GM18517 (cell line): ENCODE data around the gene CYP2R1.

Experiments used
- ATAC-seq: cut with Tn5 transposase; IDR thresholded peaks from one replicate; pipeline ENCODE4 v1.9.1; 2021; ENCODE audit warnings: mild to moderate bottlenecking, moderate library complexity; ENCODE audit not compliant: unreplicated experiment

Gene CYP2R1, protein sequence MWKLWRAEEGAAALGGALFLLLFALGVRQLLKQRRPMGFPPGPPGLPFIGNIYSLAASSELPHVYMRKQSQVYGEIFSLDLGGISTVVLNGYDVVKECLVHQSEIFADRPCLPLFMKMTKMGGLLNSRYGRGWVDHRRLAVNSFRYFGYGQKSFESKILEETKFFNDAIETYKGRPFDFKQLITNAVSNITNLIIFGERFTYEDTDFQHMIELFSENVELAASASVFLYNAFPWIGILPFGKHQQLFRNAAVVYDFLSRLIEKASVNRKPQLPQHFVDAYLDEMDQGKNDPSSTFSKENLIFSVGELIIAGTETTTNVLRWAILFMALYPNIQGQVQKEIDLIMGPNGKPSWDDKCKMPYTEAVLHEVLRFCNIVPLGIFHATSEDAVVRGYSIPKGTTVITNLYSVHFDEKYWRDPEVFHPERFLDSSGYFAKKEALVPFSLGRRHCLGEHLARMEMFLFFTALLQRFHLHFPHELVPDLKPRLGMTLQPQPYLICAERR

DNA sequence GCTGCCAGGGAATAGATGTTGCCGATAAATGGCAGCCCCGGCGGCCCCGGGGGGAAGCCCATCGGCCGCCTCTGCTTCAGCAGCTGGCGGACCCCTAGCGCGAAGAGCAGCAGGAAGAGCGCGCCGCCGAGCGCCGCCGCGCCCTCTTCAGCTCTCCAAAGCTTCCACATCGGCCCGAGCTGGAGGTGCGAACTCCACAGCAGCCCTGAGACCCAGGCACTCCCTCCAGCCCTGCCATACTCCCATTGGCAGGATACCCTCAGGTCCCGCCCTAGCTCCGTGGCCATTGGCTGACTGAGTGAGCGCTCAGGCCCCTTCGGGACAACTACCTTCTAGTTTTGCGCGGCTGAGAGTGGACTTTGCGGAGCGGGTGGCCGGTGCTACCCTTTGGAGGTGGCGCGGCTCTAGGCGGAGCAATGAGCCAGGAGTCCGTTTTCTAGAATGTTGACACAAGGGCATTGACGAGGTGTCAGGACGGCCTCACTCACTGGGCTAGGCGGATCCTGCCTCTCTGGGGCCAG lies at the start of gene CYP2R1:
CYP2R1 (minus strand) TSS at position 196 of the 521 bp plus-strand sequence; CDS start at position 170, 26 bp downstream.
- peak; percentile 92 for ATAC-seq

DNA sequence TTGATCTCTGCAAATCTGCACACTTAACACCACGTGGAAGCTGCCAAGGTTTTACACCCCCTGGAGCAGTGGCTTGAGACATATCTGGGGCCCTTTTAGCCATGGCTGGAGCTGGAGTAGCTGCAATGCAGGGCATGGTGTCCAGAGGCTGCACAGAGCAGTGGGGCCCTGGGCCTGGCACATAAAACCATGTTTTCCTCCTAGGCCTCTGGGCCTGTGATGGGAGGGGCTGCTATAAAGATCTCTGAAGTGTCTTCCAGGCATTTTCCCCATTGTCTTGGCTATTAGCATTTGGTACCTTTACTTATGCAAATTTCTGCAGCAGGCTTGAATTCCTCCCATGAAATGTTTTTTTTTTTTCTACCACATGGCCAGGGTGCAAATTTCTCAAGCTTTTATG lies 46.9 kb upstream of the CYP2R1 start:
- no peak for ATAC-seq

DNA sequence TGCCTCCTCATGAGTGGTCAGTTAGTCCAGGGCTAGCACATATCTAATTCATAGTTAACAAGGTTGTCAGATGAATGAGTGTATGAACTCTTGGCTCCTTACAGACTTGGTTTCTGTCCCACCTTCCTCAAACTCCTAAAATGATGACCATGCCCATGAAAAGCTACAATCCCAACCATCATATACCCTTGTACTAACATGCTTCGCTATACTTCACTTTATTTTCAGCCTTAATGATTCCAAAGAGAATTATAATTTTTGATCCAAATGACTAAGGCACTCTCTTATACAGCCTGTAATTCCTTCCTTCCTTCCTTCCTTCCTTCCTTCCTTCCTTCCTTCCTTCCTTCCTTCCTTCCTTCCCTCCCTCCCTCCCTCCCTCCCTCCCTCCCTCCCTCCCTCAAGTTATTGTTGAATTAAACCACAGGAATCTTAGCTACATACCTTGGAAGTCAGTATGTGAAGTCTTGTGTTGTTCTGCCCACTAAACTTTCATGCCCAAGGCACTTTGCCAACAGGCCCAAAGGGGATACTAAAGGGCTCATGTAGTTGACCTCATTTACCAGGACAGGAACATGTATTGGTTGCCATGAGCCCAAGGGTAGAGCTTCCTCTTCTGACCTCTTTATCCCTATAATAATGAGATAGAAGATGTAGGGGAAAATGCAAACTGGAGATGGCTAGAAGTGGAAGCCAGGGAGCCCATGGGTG lies 42.8 kb upstream of the CYP2R1 start:
- no peak for ATAC-seq

DNA sequence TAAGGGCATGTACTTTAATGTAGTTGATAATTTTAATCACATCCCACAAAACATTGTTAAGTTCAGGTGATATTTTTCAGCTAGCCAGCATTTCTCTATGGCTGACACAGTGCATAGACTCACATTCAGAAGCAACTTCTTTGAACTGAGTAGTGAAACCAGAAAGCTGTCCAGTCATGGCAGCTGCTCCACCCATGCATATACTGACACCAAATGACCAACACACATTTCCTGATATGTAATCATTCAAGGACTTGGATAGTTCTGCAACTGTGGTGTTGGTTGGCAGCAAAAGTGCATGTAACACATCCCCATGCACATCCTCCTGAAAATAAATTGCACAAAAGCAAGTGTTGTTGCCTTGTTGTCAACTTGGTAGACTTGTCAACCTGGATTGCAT lies 40.4 kb upstream of the CYP2R1 start:
- ATAC-seq = no peak

DNA sequence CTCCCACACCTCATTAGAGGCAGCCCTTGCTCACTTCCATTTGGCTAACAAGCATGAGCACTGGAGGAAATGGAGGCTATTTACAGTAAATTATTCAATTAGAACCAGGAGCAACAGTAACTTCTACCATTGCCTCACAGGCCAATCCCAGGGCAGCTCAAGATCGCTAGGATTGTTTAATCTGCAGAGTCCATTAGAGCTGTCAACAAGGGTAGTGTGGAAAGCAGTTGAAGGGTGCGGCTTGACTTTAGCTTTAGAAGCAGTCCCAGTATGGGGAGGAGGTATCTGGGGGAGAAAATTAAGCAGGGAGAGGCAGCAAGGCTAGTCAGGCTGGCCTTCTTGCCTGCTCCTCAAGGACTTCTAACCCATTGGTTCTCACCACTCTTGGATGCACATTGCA lies 38.3 kb upstream of the CYP2R1 start:
- ATAC-seq = no peak

DNA sequence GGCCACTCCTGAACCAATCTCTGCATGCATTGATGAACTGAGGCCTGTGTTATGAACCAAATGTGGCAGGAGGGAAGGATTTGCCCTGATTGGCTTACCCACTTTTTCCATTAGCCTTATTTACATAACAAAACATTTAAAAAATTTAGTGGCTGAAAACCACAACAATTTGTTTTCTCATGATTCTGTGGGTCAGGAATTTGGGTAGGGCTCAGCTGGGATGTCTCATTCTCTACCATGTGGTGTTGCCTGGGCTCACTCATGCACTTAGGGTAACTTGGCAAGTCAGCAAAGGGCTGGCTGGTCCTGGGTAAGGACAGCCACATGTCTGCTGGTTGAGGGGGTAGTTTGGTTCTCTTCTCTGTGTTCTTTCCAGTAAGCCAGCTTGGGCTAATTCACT lies 35.1 kb upstream of the CYP2R1 start:
- ATAC-seq = no peak

DNA sequence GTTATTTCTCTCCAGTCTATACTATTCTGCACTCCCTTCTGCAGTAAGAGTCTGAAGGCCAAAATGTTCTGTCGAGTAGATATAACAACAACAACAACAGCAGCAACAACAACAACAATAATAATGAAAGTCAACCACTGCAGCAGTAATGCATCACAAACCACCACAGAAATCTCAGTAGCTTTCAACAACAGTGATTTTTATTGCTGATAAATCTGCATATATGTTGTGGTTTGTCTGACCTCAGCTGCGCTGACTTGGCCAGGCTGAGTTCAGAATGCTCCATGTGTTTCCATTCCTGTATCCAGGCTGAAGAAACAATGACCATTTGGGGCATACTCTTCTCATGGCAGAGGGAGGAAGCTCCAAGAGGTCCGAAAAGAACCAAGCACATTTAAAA lies 32.3 kb upstream of the CYP2R1 start:
- ATAC-seq = no peak

DNA sequence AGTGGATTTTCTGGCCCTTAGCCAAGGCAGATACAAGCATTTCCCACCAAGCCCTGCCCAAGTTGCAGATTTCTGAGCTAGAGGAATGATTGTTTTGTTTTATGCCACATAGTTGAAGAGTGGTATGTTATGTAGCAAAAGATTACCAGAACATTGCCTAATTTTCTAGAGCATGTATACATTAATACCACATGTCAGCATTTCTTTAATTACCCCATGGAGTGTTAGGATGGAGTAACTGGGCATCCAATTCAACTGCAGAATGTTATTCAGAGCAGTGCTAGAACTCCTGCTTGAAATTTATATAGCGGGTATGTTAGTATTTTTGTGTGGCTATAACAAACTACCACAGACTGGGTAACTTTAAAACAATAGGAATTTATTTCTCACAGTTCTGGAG lies 24.4 kb upstream of the CYP2R1 start:
- no peak for ATAC-seq

DNA sequence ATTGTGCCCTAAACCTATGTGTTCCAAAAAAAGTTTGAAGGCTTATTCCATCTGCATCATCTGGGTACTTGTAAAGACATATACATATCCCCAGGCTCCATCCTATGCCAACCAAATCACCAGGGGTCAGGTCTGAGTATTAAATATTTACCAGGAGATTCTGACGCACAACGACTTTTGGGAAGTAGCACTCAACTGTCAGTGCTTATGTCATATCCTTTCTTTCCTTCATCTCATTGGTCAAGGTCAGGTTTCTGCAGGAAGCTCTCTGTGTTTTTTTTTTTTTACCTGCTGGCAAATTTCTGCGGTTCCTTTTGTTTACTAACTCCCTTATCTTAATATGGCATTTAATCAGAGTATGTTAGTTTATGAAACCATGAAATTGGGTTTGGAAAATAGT lies 22.5 kb upstream of the CYP2R1 start:
- no peak for ATAC-seq

DNA sequence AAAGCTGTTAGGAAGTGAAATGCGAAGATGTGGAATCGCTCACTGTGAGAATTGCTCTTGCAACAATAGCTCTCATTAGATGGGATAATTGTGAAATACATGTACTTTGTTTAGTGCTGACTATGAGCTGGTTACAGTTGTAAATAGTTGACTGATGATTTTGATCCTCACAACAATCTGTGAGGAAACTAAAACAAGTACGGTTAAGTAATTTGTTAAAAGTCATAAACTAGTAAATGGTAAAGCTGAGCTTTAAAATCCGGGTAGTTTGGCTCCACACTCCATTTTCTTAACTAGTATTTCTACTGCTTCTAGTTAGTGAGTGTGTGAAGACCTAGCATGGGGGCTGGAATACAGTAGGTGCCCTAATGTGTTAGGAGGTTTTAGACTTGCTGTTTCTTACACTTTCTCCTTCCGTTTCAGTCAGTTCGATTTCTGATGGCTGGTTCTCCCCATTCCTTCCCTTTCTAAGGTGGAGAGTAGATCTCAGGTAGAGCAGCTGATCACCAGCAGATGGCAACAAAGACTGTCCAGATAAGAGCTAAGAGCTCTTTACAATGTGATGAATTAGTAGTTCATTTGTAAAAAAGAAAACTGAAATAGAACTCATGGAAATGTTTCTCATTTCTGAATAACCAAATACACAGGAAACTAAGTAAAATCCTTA lies 16.3 kb upstream of the CYP2R1 start:
- peak; percentile 22 for ATAC-seq

DNA sequence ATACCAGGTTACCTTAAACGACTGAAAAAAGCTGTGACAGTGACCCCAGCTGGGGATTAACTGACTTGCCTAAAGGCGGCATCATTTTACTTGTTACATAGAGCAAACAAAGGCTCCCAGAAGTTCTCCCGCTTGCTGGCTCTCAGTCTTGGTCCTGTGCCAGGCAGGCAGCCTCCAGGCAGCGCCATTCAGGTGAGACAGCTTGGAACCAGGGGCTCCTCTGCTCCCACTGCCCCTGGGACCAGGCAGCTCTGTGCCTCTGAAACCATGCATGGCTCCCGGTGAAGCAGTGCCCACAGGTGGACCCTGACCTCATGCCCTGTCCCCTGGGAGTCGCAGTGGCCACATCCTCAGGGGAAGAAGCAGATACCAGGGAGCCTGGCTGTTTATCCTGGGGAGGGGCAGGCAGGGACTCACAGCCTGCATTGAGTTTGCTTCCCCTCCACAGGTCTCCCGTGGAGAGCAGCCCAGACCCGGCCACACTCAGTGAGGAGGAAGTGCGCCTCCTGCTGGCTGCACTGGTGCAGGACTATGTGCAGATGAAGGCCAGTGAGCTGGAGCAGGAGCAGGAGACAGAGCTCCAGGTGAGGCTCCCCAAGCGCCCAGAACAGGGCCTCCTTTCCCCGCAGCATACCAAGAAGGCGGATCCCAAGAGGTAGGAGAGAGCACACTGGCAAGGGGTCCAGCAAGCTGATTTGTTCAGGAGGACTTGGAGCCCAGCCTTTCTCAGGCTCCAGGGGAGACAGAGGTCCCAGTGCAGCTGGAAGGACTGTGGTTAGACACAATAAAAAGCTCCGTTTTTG lies 15.6 kb upstream of the CYP2R1 start:
- peak; percentile 51 for ATAC-seq

DNA sequence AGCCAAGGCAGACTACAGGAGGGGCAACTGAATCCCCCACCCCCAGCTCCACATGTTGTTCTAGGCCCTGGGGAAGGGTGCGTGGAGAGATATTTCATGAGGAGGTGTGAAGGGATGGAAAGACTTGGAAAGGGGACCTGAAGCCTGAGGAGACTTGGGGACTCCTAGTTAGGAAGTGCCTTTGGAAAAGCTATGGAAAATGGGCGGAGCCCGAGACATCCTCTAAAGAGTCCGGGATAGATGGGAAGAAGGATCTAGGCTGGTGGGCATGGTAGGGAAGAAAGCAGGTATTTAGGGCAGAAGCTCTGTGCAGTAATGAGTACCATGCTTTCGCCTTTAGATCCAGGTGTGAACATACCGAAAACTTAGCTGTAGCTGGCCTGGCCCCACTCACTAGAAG lies 15.0 kb upstream of the CYP2R1 start:
- ATAC-seq = no peak

DNA sequence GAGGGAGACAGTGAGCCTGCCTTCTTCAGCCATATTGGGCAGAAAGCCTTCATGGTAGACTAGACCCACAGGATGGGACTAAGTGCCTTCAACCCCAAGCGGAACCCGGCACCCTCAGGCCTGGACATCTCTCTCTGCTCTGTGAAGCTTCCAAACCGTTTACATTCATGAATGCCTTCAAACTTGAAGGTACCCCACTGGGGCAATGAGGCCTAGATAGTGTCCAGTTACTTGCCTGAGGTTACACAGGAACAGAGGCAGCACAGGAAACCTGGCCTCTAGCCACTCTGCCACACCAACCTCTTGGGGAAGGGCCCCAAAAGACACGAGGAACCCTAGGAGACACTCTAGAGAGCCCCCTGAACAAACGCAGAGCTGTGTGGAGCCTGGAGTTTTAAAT lies 14.5 kb upstream of the CYP2R1 start:
- no peak for ATAC-seq

DNA sequence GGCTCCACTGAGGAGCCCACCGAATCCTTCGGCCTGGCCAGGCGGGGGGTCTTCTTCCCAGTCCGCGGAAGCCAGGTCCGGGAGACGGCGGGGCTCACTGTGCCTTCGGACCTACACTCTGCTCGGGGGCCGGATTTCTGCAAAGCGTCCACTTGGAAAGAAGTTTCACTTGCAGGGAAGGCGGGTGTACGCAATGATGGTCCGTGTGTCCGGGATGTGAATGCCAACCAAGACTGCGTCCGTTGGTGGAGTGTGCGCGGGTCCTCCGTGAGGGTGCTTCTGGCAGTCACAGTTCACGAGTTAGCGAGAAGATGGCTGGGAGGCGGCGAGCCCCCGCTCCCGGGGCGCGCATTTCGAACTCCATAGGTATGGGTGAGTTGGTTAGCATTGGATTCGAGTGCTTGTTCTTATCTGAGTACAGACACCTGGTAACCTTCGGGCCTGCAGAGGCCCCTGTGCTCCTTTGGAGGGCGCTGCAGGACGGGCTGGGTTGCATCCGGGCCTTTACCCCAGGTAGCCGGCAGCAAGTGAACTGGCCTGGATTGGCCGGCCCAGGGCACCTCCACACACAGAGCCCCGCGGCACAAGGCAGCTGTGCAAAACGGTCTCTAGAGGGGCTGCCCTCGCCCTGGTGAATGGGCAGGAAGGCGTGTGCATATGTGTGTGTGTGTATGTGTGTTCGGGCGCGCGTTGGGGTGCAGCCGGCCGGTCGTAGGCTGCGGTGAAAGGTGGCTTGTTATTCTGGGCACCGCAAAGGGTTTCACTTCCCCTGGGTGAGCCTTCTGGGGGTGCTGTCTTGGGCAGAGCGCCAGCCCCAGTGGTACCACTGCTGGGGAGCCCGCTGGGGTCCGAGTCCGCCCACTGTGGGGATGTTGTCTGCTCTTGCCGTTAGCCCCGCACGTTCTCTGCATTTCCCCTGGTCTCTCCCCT lies 13.3 kb upstream of the CYP2R1 start:
- ATAC-seq = peak; percentile 73

DNA sequence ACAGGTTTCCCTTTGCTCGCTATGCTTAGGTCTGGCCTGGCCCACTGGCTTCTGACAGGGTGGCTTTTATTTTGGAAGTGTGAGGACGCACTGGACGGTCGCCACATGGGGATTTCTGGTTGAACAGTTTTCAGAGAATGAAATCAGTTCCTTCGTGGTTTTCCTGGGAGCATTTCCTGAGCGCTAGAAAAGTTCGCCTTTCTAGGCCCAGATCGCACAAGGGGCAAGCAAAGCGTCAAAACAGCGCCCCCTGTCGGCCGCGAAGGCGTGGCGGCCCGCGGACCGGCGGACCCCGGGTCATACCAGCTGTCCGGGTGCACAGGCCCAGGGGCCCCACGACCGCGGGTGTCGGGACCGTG lies 12.7 kb upstream of the CYP2R1 start:
- peak; percentile 36 for ATAC-seq

DNA sequence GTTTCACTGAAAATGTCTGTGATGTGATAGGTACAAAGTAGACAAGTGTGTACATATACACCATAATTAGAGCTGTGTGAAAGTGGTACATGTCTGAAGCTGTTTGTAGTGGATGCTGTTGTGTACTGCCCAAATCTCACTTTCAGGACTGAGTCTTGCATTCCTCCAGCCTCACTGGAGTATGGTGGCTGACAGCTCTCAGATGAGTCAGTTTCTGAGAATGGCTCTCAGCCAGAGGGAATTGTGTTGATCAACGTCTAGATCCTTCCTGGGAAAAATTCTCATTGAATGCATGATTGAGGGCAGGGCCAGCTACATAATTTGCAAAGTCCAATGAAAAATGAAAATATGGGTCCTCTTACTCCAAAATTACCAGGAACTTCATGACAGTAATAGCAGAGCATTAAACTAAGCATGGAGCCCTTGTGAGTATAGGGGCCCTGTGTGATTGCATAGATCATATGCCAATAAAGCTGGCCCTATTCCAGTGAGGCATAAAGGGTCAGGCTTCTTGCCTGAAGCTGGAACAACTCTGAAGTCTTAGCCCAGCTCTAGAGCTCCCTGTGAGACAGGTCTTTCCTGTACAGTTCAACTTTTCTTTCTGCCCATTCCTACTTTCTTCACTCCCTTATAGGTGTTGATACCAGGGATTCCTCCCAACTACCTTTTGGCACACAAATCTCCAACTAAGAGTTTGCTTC lies 10.8 kb upstream of the CYP2R1 start:
- no peak for ATAC-seq

DNA sequence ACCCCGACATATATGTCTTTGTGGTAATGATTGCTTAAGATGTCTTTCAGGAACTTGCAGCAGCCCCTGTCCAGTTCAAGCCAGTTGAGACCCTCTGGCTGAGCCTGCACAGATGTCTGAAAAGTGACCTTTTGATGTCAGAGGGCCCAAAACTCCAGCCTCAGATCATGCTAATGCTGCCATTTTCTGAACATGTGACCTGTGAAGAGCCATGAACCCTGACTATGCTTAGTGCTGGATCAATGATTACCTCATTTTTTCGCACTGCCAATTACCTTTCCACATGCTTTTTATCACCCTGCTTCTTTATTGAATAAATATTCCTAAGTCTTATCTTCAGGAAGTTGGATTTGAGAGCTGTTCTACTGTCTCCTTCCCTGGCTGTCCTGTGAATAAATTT lies 6.9 kb upstream of the CYP2R1 start:
- no peak for ATAC-seq

DNA sequence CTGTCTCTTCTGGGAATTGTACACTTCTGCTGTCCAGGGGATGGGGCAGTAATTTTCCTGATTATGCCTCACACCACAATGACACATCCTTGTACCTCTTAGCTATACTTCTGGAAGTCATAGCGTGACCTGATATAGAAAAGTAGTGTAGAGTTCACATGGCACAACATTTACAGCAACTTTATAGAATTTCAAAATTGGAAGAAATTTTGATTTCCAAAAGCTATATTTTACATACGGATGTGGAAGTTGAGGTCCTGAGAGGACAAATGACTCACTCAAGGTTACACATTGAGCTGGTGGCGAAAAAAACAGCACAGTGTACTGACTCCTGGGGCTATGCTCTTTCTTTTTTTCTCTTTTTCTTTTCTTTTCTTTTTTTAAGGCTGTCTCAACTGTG lies 6.3 kb upstream of the CYP2R1 start:
- ATAC-seq = no peak
